GM12873 (cell line): ENCODE results near the gene CTNNA3.

Experiments used
- TF ChIP-seq, protein P1 (sequence below): IDR thresholded peaks from 2 replicates; pipeline ENCODE4 v1.5.1; 2012; ENCODE audit warnings: low read depth, mild to moderate bottlenecking, moderate library complexity, low read length, control low read depth; ENCODE audit not compliant: insufficient read depth; ENCODE audit errors: missing control alignments

CTNNA3 gene

DNA sequence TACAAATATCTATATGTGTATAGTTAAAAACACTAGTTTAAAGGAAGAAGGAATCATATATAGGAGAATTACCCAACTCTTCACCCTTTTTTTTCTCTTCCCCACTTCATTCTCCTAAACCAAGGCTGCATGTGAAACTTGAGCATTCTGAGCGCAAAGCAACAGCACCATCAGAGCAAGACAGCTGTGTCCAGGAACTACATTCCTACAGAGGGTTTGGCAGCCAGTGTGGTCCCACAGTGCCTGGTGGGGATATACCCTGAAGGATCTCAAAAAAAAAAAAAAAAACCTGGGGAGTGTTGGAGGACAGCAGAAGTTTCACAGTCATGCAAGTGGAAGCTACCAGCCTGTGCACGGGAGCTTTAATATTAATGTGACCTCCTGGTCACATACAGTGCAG, 310.4 kb downstream of the CTNNA3 start:
- TF ChIP-seq, protein P1, sequence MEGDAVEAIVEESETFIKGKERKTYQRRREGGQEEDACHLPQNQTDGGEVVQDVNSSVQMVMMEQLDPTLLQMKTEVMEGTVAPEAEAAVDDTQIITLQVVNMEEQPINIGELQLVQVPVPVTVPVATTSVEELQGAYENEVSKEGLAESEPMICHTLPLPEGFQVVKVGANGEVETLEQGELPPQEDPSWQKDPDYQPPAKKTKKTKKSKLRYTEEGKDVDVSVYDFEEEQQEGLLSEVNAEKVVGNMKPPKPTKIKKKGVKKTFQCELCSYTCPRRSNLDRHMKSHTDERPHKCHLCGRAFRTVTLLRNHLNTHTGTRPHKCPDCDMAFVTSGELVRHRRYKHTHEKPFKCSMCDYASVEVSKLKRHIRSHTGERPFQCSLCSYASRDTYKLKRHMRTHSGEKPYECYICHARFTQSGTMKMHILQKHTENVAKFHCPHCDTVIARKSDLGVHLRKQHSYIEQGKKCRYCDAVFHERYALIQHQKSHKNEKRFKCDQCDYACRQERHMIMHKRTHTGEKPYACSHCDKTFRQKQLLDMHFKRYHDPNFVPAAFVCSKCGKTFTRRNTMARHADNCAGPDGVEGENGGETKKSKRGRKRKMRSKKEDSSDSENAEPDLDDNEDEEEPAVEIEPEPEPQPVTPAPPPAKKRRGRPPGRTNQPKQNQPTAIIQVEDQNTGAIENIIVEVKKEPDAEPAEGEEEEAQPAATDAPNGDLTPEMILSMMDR, result no peak

DNA sequence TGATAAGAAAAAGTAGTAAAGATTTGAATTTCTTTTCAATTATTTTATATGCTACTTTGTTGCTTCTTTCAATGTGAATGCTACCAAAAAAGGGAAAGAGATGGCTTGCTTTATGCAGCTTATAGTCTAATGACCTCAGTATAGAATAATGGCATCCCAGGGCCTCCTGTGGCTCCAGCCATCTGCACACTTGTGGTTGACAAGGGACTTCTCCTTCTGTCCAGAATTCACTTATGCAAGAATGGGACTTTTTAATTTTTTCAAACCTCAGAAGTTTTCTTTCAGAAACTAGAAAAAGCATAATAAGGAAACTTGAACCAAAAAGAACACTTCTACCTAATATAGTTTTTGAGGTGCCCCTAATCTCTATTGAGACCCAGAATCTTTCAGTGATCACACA, 310.9 kb downstream of the CTNNA3 start:
- TF ChIP-seq, protein P1, result no peak

DNA sequence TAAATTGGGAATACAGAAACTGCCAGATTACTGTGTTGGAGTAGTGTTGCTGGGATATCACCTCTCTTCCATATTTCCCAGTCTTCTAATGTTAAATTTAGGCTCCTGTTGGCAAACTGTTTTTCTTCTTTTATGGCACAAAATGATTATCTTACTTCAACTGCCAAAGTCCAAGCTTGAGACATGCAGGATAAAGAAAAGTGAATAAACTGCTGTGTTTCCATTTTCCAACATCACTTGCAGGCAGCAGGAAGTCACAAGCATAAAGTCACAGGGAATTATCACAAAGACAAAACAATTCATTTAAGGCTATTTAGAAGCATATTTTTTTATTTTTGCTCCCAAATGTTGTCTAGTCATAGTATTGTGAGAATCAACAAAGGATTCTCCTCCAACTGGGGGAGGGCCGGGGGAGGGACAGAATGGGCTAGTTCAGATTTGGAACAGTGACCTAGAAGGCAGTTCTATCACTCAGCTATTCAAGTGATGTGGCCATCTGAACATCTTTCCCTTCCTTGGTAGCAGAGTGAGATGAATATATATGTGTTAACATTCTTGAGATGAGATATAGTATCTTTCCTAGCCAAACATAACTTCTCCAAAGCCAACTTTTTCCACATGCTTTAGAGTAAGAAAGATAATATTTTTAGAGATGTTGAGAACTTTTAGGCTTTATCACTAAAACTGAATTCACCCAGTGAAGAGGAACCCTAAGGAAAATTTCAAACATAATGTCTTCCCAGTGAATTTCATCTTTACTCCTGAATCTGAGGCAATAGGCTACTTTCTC, 364.7 kb downstream of the CTNNA3 start:
- TF ChIP-seq, protein P1, result no peak

DNA sequence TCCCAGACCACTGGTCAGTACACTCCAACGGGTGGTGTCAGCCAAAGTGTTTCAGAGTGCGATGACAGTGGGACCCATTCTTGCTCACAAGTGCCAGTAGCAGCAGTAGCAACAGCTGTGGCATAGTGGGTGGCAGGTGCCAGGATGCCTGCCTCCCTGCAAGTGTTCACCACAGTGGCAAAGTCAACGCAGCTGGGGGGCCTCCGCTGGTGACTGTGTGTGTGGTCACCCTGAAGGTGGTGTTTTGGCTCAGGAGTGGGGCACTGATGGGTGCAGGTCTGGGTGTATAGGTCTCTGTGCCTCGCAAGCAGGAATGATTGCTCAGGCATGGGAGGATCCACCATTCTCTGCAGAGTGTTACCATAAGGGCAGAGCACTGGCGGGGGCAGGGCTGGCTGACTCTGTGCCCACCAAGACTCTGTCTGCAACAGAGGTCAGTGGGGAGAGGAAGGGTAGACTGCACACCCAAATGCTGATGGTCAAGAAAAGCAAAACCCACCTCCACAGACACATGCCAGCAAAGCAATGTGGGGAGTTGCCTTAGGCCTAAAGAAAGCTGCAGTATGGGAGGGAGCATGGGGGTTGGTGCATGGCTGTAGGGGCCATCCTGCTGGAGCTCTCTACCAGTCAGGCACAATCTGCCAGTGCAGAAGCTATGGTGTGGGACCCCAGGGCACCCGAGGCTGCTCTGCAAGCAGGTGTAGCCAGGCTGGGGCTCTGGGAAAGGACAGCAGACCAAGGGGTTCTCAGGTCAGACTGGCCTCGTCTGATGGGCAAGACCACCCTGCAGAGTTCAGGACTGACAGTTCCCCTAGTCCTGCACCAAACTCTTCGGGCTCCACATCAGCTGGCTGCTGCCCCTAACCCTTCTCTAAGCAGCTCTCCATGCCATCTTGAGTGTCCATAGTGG, 368.1 kb downstream of the CTNNA3 start:
- TF ChIP-seq, protein P1, result no peak

DNA sequence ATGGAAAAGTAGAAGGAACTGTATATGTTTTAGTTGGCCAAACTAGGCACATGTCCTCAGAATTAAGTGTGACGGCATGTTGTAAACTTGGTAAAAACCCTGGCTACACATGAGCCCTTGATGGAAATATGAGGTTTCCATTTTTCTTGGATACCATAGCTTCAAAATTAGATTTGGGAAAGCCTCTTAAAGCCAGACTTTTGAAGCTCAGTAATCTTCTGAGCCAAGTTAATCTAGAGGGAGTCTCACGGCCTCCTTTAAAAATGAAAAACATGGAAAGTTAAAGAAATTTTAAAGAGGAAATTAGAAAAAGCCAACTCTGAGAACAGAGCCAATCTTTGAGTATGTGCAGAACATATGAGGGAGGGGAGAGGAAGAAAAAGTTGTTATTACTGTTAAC, 376.0 kb downstream of the CTNNA3 start:
- TF ChIP-seq, protein P1, result no peak

DNA sequence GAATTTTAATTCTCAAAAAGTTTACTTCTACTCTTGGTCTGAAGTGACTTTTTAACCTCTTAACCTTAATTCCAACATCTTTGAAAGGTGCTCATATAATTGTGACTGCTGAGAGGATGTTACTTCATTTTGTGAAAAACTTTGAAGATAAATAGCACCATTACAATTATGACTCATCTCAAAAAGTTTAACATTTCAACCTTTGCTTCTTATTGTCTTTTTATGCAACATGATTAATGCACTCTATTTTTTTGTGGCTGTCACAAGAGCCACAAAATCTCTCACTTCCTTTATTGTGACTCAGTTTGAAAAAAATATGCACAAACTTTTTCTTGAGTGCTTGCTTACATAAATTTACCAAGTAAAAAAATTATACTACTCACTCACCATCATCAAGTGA, 387.1 kb downstream of the CTNNA3 start:
- TF ChIP-seq, protein P1, result no peak

DNA sequence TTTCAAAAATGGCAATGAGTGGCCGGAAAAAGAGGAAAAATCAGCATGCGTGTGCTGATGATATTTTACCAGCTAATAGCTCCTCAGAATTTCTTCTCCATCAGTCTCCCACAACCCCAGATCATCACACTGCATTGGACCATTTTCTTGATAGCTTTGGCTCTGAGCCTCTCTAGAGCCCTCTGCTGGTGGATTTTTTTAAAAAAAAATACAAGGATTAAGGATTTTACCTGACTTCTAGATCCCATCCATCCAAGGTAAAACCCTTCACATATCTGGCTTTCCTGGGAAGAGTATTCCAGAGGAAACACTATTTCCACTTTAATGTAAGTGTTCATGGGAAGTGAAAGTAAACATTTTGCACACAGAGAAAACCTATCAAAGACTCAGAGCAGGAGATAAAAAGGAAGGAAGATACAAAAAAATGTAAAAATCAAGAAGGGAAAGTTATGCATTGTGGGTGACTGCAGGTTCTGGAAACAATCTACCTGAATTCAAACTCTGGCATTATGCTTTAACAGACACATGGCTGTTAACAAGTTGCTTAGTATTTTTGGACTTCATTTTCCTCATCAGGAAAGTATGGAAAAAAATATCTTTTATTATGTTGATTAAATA, 389.3 kb downstream of the CTNNA3 start:
- TF ChIP-seq, protein P1, result peak; percentile 59
